Measurements from ENCODE around the gene NADK2.
"Not testable (repeated sequence)": the region's sequence is repeated elsewhere in the genome, so short reads cannot be mapped to it uniquely, and the experiment has no call there.

Gene NADK2

GRCh38 chr5:36206913-36207312, 34.8 kb downstream of the NADK2 start:
- DNase-seq (ENCODE audit: low spot score) = no peak

GRCh38 chr5:36205329-36205728, 36.4 kb downstream of the NADK2 start:
- no peak for DNase-seq (ENCODE audit: low spot score)

- no peak for DNase-seq (ENCODE audit: low spot score)
These were observed 39.2 kb downstream of the NADK2 start for GRCh38 chr5:36202521-36202961.

GRCh38 chr5:36200513-36200912, 41.2 kb downstream of the NADK2 start:
- no peak for DNase-seq (ENCODE audit: low spot score)

GRCh38 chr5:36199620-36200019, 42.1 kb downstream of the NADK2 start:
- DNase-seq (ENCODE audit: low spot score) = no peak

GRCh38 chr5:36198783-36199182, 42.9 kb downstream of the NADK2 start:
- DNase-seq (ENCODE audit: low spot score) = not testable (repeated sequence)

- DNase-seq (ENCODE audit: low spot score) = no peak
These were observed 43.4 kb downstream of the NADK2 start for GRCh38 chr5:36198281-36198680.

- DNase-seq (ENCODE audit: low spot score) = no peak
These were observed 48.0 kb downstream of the NADK2 start for GRCh38 chr5:36193746-36194145.

- not testable (repeated sequence) for DNase-seq (ENCODE audit: low spot score)
These were observed 57.3 kb downstream of the NADK2 start for GRCh38 chr5:36184408-36184807.

GRCh38 chr5:36181774-36182173, 60.0 kb downstream of the NADK2 start:
- DNase-seq (ENCODE audit: low spot score) = no peak

- DNase-seq (ENCODE audit: low spot score) = no peak
These were observed 61.0 kb downstream of the NADK2 start for GRCh38 chr5:36180556-36181350.

GRCh38 chr5:36179950-36180349, 61.8 kb downstream of the NADK2 start:
- DNase-seq (ENCODE audit: low spot score) = no peak

- DNase-seq (ENCODE audit: low spot score) = no peak
These were observed 63.2 kb downstream of the NADK2 start for GRCh38 chr5:36178524-36178890.

- DNase-seq (ENCODE audit: low spot score) = peak; percentile 40
These were observed 63.8 kb downstream of the NADK2 start for GRCh38 chr5:36177715-36178523.

GRCh38 chr5:36177154-36177553, 64.6 kb downstream of the NADK2 start:
- no peak for DNase-seq (ENCODE audit: low spot score)

- no peak for DNase-seq (ENCODE audit: low spot score)
These were observed 66.7 kb downstream of the NADK2 start for GRCh38 chr5:36175043-36175442.

GRCh38 chr5:36174119-36174518, 67.6 kb downstream of the NADK2 start:
- no peak for DNase-seq (ENCODE audit: low spot score)

- no peak for DNase-seq (ENCODE audit: low spot score)
These were observed 68.3 kb downstream of the NADK2 start for GRCh38 chr5:36173426-36173825.

GRCh38 chr5:36172599-36172998, 69.1 kb downstream of the NADK2 start:
- DNase-seq (ENCODE audit: low spot score) = no peak

- no peak for DNase-seq (ENCODE audit: low spot score)
These were observed 70.8 kb downstream of the NADK2 start for GRCh38 chr5:36170832-36171424.

GRCh38 chr5:36168737-36169136, 73.0 kb downstream of the NADK2 start:
- no peak for DNase-seq (ENCODE audit: low spot score)

GRCh38 chr5:36164461-36164860, 77.3 kb downstream of the NADK2 start:
- DNase-seq (ENCODE audit: low spot score) = no peak

Data from hematopoietic multipotent progenitor cell treated with erythropoietin and hydrocortisone succinate and interleukin-3 and kit ligand, for 15 days (in vitro differentiated cells).